ENCODE data around the gene ABLIM3.

- TF ChIP-seq POLR2A (IDR thresholded peaks at IDR 0.05) (no peak), CTCF (IDR thresholded peaks at IDR 0.05) (no peak)
Observed at GRCh38 chr5:149166591-149167100, 25.4 kb downstream of the ABLIM3 start.

All from breast epithelium (tissue), 3 donors.